AG04449 (cell line): ENCODE results near the gene ASXL1.
A peak's percentile ranks its signal among the peaks of the same experiment; 100 is the strongest.
"Not testable (repeated sequence)": the region's sequence is repeated elsewhere in the genome, so short reads cannot be mapped to it uniquely, and the experiment has no call there.

Source experiments
- CTCF ChIA-PET: fragments of 350-600 bp; formaldehyde crosslinking; extraction: SDS; loops from one replicate; lab custom pipeline; 2021; ENCODE audit warnings: antibody characterized with exemption; lab: Yijun Ruan, JAX
- POLR2A ChIA-PET: fragments of 400-600, 350-600 bp; formaldehyde crosslinking; extraction: SDS; loops from one replicate; lab custom pipeline; 2020; ENCODE audit warnings: antibody characterized with exemption, inconsistent platforms; lab: Yijun Ruan, JAX
- DNase-seq: peaks from one replicate; pipeline ENCODE4 v3.0.0-alpha.2; 2010; ENCODE audit warnings: low read depth, low spot score
- H3K4me3 ChIP-seq: 2 replicates; pipeline ENCODE4 v1.5.1; 2011; ENCODE audit warnings: low read depth, mild to moderate bottlenecking, control low read depth, low read length
- CTCF ChIP-seq: IDR thresholded peaks from one replicate; pipeline ENCODE4 v1.5.1; 2011; ENCODE audit warnings: mild to moderate bottlenecking, moderate library complexity, low read length, control low read depth, inconsistent platforms; ENCODE audit not compliant: insufficient read depth; ENCODE audit errors: missing control alignments

Gene ASXL1

DNA sequence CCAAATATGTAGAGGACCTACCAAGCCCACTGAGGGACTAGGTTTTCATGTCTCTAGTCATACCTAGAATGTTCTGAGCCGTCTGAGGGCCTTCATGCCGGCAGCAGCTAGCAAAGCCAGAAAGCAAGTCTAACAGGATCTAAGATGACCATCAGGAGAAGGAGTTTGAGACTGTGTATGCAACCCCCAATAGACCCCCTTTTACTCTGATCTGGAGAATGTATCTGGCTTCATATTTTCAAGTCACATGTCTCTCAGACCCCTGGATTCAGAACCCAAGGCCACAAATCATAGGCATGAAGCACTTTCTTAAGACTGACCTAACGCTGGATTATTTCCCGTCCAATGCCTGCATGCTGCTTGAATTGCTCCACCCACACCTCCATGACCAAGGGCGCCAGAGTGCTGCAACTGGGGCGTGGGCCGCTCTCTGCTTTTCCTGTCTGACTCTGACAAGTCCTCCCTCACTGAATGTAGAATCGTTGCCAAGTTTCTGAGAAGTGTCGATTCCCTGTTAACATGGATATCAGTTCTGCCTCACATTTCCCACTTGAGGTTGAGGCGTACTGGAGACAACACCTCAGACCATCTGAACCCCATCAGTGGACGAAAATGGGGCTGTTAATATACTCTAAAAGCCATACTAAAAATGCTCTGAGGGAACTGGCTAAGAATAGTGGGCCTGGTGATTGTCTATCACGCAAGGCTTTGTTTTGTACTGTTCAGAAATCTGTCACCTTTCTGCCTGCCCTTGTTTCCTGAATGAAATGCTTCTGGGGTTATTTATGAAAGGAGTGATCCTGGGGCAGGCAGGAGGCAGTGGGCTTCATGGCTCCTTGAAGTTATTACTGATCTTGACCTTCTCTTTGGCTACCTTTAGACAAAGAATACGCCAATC is 23.9 kb upstream of the ASXL1 start:
- H3K4me3 ChIP-seq: no peak overlapping the region
- TF ChIP-seq CTCF: no peak
- ChIA-PET POLR2A (no interaction called here), CTCF (interaction anchor here (0.5 kb wide), 1 partner anchor 94 kb away, joined by 3 read pairs; no protein-coding TSS in a partner anchor)
- DNase-seq: no peak

GRCh38 chr20:32336918-32337347 is 21.2 kb upstream of the ASXL1 start:
- TF ChIP-seq CTCF: peak; percentile 60
- ChIA-PET POLR2A (no interaction called here), CTCF (interaction anchor here (0.7 to 4.3 kb wide), 22 partner anchors 8 to 316 kb away, joined by 3 to 35 read pairs (median 4); no protein-coding TSS in a partner anchor)
- DNase-seq: no peak
- H3K4me3 ChIP-seq: no peak overlapping the region

DNA sequence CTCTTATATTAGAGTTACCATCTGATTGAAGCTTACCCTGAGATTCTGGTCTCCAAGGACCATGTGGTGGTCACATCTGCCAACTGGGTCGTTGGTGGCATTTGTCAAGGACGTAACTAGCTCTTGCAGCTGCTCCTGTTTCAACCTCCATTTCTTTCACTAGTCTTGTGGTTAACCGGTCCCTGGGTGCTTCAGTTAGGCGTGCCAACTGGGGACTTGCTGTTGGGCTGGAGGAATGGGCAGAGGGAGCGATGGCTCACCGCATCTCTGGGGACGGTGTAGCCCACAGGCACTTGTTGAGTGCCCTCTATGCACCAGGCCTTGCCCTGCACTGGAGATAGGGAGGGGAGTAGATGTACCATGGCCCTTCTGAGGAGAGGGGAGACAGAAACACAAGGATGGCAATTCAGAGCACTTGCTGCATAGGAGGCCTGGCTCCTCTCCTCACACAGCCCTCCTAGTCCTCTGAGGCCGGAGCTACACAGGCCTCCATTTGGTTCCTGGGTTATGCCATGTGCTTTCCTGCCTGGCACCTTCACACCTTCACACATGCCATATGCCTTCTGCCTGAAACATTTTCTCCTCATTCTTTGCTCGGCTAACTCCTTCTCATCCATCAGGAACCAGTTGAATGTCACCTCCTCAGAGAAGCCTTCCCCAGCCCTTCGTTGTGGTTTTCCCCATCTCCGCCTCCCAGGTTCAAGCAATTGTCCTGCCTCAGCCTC is 20.0 kb upstream of the ASXL1 start:
- no peak for DNase-seq
- no peak for TF ChIP-seq CTCF
- no peak overlapping the region for H3K4me3 ChIP-seq
- ChIA-PET CTCF (interaction anchor here (0.6 to 4.3 kb wide), 13 partner anchors 7 to 314 kb away, joined by 3 to 35 read pairs (median 4); no protein-coding TSS in a partner anchor), POLR2A (no interaction called here)

- CTCF ChIA-PET: interaction anchor here (0.6 to 4.3 kb wide), 5 partner anchors 11 to 314 kb away, joined by 3 to 35 read pairs (median 4); no protein-coding TSS in a partner anchor
- DNase-seq: no peak
- TF ChIP-seq CTCF: no peak
- POLR2A ChIA-PET: no interaction called here
- no peak overlapping the region for H3K4me3 ChIP-seq
Observed at GRCh38 chr20:32338665-32339064, 19.5 kb upstream of the ASXL1 start.

DNA sequence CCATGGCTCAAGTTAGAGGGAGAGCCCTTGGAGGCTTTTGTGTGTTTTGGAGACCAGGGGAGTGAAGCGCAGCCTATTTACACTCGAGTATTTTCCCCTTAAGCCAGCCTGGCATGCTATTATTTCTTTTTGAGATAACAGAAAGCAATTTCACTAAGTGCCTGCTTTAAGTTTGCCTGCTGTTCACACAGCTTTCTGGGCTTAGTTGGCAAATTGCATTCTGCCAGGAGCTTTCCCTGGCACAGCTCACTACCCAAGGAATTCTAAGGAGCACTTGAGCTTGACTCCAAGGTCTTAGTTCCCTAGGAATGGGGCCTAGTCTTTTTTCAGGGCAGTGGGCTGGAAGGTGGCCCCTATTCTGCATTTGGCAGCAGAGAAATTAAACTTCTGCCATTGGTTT is 19.0 kb upstream of the ASXL1 start:
- CTCF ChIA-PET: interaction anchor here (1.3 to 4.3 kb wide), 2 partner anchors 14 to 57 kb away, joined by 3 to 35 read pairs; no protein-coding TSS in a partner anchor
- POLR2A ChIA-PET: no interaction called here
- no peak for TF ChIP-seq CTCF
- DNase-seq: no peak
- H3K4me3 ChIP-seq: no peak overlapping the region

DNA sequence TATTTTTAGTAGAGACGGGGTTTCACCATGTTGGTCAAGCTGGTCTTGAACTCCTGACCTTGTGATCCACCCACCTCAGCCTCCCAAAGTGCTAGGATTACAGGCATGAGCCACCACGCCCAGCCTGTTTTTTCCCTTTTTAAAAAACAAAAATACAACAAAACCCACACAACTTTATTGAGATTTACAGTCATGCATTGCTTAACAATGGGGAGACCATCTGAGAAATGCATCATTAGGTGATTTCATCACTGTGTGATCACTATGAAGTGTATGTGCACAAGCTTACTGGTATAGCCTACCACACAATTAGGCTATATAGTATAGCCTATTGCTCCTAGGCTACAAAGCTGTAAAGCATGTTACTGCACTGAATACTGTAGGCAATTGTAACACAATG is 17.1 kb upstream of the ASXL1 start:
- CTCF ChIA-PET: interaction anchor here (0.9 kb wide), 1 partner anchor 139 kb away, joined by 3 read pairs; no protein-coding TSS in a partner anchor
- H3K4me3 ChIP-seq, POLR2A ChIA-PET, DNase-seq: not testable (repeated sequence)
